SK-N-SH treated with all-trans-retinoic acid at 6 μM for 48 hours (cell line): ENCODE data around the gene SLC25A26.

Experiments used
- ATAC-seq: fragments of 200-7000 bp; cut with Tn5 transposase; 3 replicates; pipeline ENCODE4 v1.9.1; 2020; ENCODE audit warnings: mild to moderate bottlenecking, moderate library complexity
- ARNTL ChIP-seq: fragments of 450-650 bp; formaldehyde crosslinking; IDR thresholded peaks from 2 replicates; pipeline ENCODE4 v1.5.0; 2020; ENCODE audit warnings: low read depth, mild to moderate bottlenecking, moderate library complexity, borderline replicate concordance
- CSDC2 ChIP-seq: fragments of 250-450 bp; sonication (Bioruptor Pico); IDR thresholded peaks from 2 replicates; pipeline ENCODE4 v1.5.0; 2020; ENCODE audit warnings: mild to moderate bottlenecking, moderate library complexity
- ESRRG ChIP-seq: fragments of 250-450 bp; sonication (Bioruptor Pico); IDR thresholded peaks from 2 replicates; pipeline ENCODE4 v1.6.1; 2021; ENCODE audit warnings: mild to moderate bottlenecking
- GLIS3 ChIP-seq: fragments of 250-450 bp; sonication (Bioruptor Pico); IDR thresholded peaks from 2 replicates; pipeline ENCODE4 v1.5.0; 2020; ENCODE audit warnings: mild to moderate bottlenecking, moderate library complexity
- ISL1 ChIP-seq: fragments of 250-450 bp; sonication (Bioruptor Pico); IDR thresholded peaks from 2 replicates; pipeline ENCODE4 v2.1.2; 2022; ENCODE audit warnings: mild to moderate bottlenecking, moderate library complexity
- OSR1 ChIP-seq: fragments of 250-450 bp; sonication (Bioruptor Pico); IDR thresholded peaks from 2 replicates; pipeline ENCODE4 v1.8.0; 2022; ENCODE audit warnings: moderate library complexity, mild to moderate bottlenecking, inconsistent platforms
- PPARA ChIP-seq: fragments of 250-450 bp; sonication (Bioruptor Pico); IDR thresholded peaks from 2 replicates; pipeline ENCODE4 v1.5.0; 2020; ENCODE audit warnings: mild to moderate bottlenecking, borderline replicate concordance
- RARB ChIP-seq: fragments of 250-450 bp; sonication (Bioruptor Pico); IDR thresholded peaks from 2 replicates; pipeline ENCODE4 v1.8.0; 2021; ENCODE audit warnings: mild to moderate bottlenecking, moderate library complexity
- SNAI2 ChIP-seq: fragments of 250-450 bp; sonication (Bioruptor Pico); IDR thresholded peaks from 2 replicates; pipeline ENCODE4 v1.5.0; 2020; ENCODE audit warnings: mild to moderate bottlenecking, moderate library complexity
- TCF4 ChIP-seq: fragments of 250-450 bp; sonication (Bioruptor Pico); IDR thresholded peaks from 2 replicates; pipeline ENCODE4 v1.8.0; 2021; ENCODE audit warnings: mild to moderate bottlenecking, moderate library complexity, borderline replicate concordance
- TOX ChIP-seq: fragments of 250-450 bp; sonication (Bioruptor Pico); IDR thresholded peaks from 2 replicates; pipeline ENCODE4 v1.8.0; 2021; ENCODE audit warnings: mild to moderate bottlenecking, moderate library complexity, borderline replicate concordance
- ZFP3 ChIP-seq: fragments of 250-450 bp; sonication (Bioruptor Pico); IDR thresholded peaks from 2 replicates; pipeline ENCODE4 v1.5.0; 2020; ENCODE audit warnings: mild to moderate bottlenecking, moderate library complexity
- ZNF565 ChIP-seq: fragments of 450-650 bp; formaldehyde crosslinking; conservative IDR thresholded peaks from 2 replicates; pipeline ENCODE4 v1.5.0; 2020; ENCODE audit warnings: low read depth, mild to moderate bottlenecking, moderate library complexity
- ZNF70 ChIP-seq: fragments of 450-650 bp; formaldehyde crosslinking; IDR thresholded peaks from 2 replicates; pipeline ENCODE4 v1.5.0; 2020; ENCODE audit warnings: mild to moderate bottlenecking, moderate library complexity
- TF ChIP-seq, protein P1 (sequence below): fragments of 250-450 bp; sonication (Bioruptor Pico); IDR thresholded peaks from 2 replicates; pipeline ENCODE4 v1.8.0; 2021; ENCODE audit warnings: low read depth, mild to moderate bottlenecking, moderate library complexity, borderline replicate concordance
- TF ChIP-seq, protein P2 (sequence below): fragments of 250-450 bp; sonication (Bioruptor Pico); IDR thresholded peaks from 2 replicates; pipeline ENCODE4 v1.5.0; 2020; ENCODE audit warnings: mild to moderate bottlenecking, moderate library complexity
- TF ChIP-seq, protein P3 (sequence below): fragments of 250-450 bp; sonication (Bioruptor Pico); IDR thresholded peaks from 2 replicates; pipeline ENCODE4 v1.8.0; 2020; ENCODE audit warnings: mild to moderate bottlenecking, moderate library complexity, borderline replicate concordance
- TF ChIP-seq, protein P4 (sequence below): fragments of 250-450 bp; sonication (Bioruptor Pico); IDR thresholded peaks from 2 replicates; pipeline ENCODE4 v1.5.1; 2020; ENCODE audit warnings: low read depth, mild to moderate bottlenecking, moderate library complexity

The SLC25A26 gene

DNA sequence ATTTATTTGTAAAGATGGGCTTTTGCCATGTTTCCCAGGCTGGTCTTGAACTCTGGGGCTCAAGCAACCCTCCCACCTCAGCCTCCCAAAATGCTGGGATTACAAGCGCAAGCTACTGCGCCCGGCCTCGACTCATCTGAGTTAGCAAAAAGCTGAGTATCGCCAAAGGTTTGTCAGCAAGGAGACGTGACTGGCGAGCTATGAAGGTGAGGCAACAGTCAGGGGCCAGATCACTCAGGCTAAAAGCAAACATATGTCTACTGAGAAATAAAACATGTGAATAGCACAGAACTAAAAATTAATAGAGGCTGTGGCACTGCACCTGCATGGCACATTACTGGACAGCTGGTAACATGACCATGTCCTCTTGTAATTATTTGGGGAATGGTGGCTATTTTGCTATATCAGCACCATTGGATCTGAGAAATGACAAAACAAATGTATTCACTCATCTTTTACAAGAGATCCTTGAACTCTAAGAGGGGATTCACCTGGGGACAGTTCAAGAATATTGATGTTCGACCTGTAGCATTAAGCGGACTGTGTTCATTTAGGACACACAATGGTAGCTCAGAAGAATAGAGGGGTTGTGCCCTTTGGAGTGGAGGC, 10.0 kb upstream of the SLC25A26 start:
- TF ChIP-seq ARNTL (CRISPR knock-in tag) = no peak
- no peak for TF ChIP-seq RARB (CRISPR knock-in tag)
- TF ChIP-seq ZFP3 (CRISPR knock-in tag) = no peak
- TF ChIP-seq ZNF70 = no peak
- TF ChIP-seq CSDC2 (CRISPR knock-in tag) = no peak
- no peak for TF ChIP-seq TCF4
- TF ChIP-seq ISL1 (CRISPR knock-in tag) = no peak
- TF ChIP-seq, protein P1, sequence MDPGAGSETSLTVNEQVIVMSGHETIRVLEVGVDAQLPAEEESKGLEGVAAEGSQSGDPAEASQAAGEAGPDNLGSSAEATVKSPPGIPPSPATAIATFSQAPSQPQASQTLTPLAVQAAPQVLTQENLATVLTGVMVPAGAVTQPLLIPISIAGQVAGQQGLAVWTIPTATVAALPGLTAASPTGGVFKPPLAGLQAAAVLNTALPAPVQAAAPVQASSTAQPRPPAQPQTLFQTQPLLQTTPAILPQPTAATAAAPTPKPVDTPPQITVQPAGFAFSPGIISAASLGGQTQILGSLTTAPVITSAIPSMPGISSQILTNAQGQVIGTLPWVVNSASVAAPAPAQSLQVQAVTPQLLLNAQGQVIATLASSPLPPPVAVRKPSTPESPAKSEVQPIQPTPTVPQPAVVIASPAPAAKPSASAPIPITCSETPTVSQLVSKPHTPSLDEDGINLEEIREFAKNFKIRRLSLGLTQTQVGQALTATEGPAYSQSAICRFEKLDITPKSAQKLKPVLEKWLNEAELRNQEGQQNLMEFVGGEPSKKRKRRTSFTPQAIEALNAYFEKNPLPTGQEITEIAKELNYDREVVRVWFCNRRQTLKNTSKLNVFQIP = no peak
- TF ChIP-seq TOX (CRISPR knock-in tag) = no peak
- no peak for TF ChIP-seq SNAI2 (CRISPR knock-in tag)
- no peak for TF ChIP-seq ESRRG (CRISPR knock-in tag)
- TF ChIP-seq, protein P2, sequence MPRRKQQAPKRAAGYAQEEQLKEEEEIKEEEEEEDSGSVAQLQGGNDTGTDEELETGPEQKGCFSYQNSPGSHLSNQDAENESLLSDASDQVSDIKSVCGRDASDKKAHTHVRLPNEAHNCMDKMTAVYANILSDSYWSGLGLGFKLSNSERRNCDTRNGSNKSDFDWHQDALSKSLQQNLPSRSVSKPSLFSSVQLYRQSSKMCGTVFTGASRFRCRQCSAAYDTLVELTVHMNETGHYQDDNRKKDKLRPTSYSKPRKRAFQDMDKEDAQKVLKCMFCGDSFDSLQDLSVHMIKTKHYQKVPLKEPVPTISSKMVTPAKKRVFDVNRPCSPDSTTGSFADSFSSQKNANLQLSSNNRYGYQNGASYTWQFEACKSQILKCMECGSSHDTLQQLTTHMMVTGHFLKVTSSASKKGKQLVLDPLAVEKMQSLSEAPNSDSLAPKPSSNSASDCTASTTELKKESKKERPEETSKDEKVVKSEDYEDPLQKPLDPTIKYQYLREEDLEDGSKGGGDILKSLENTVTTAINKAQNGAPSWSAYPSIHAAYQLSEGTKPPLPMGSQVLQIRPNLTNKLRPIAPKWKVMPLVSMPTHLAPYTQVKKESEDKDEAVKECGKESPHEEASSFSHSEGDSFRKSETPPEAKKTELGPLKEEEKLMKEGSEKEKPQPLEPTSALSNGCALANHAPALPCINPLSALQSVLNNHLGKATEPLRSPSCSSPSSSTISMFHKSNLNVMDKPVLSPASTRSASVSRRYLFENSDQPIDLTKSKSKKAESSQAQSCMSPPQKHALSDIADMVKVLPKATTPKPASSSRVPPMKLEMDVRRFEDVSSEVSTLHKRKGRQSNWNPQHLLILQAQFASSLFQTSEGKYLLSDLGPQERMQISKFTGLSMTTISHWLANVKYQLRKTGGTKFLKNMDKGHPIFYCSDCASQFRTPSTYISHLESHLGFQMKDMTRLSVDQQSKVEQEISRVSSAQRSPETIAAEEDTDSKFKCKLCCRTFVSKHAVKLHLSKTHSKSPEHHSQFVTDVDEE = no peak
- no peak for ATAC-seq

DNA sequence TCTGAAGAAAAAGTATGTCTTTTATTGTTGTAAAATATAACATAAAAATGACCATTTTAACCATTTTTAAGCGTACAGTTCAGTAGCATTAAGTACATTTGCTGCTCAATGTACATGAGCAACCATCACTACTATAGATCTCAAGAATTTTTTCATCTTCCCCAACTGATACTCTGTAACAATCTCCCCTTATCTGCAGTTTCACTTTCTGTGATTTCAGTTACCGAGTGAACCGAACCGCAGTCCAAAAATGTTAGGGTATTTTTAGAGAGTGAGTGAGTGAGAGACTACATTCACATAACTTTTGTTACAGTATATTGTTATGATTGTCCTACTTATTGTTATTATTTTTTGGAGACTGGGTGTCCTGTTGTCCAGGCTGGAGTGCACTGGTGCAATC, 9.0 kb upstream of the SLC25A26 start:
- ATAC-seq = no peak
- TF ChIP-seq SNAI2 (CRISPR knock-in tag) = no peak
- no peak for TF ChIP-seq OSR1 (CRISPR knock-in tag)
- TF ChIP-seq, protein P2 = no peak
- TF ChIP-seq ZNF565 (CRISPR knock-in tag) = no peak
- no peak for TF ChIP-seq ZNF70
- TF ChIP-seq, protein P1 = no peak

DNA sequence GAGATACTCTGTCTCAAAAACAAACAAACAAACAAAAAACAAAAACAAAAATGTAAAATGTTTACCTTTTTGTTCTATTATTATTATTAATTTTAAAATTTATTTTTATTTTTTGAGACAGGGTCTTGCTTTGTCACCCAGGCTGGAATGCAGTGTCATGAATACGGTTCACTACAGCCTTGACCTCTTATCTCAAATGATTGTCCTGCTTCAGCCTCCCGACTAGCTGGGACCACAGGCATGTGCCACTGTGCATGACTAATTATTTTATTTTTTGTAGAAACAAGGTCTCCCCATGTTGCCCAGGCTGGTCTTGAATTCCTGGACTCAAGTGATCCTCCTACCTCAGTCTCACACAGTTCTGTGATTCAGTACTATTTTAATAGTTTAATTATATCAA, 5.7 kb upstream of the SLC25A26 start:
- TF ChIP-seq SNAI2 (CRISPR knock-in tag) (no peak), ISL1 (CRISPR knock-in tag) (no peak), GLIS3 (CRISPR knock-in tag) (no peak), ESRRG (CRISPR knock-in tag) (no peak), PPARA (CRISPR knock-in tag) (no peak)
- TF ChIP-seq, protein P3, sequence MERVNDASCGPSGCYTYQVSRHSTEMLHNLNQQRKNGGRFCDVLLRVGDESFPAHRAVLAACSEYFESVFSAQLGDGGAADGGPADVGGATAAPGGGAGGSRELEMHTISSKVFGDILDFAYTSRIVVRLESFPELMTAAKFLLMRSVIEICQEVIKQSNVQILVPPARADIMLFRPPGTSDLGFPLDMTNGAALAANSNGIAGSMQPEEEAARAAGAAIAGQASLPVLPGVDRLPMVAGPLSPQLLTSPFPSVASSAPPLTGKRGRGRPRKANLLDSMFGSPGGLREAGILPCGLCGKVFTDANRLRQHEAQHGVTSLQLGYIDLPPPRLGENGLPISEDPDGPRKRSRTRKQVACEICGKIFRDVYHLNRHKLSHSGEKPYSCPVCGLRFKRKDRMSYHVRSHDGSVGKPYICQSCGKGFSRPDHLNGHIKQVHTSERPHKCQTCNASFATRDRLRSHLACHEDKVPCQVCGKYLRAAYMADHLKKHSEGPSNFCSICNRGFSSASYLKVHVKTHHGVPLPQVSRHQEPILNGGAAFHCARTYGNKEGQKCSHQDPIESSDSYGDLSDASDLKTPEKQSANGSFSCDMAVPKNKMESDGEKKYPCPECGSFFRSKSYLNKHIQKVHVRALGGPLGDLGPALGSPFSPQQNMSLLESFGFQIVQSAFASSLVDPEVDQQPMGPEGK (CRISPR knock-in tag) = no peak
- TF ChIP-seq, protein P4, sequence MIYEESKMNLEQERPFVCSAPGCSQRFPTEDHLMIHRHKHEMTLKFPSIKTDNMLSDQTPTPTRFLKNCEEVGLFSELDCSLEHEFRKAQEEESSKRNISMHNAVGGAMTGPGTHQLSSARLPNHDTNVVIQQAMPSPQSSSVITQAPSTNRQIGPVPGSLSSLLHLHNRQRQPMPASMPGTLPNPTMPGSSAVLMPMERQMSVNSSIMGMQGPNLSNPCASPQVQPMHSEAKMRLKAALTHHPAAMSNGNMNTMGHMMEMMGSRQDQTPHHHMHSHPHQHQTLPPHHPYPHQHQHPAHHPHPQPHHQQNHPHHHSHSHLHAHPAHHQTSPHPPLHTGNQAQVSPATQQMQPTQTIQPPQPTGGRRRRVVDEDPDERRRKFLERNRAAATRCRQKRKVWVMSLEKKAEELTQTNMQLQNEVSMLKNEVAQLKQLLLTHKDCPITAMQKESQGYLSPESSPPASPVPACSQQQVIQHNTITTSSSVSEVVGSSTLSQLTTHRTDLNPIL = no peak
- ATAC-seq = no peak
